Neural cell (in vitro differentiated cells): ENCODE results near the gene PPP2R2D.

ENCODE experiments used
- CTCF ChIP-seq: fragments of 450-650 bp; IDR thresholded peaks from 2 replicates; pipeline ENCODE4 v1.5.1; 2014; ENCODE audit warnings: antibody characterized with exemption, mild to moderate bottlenecking, moderate library complexity; ENCODE audit not compliant: poor library complexity, severe bottlenecking
- REST ChIP-seq: IDR thresholded peaks from 2 replicates; pipeline ENCODE4 v1.6.1; 2012; ENCODE audit warnings: borderline replicate concordance

- TF ChIP-seq CTCF (no peak), REST (no peak)
These were observed 8.4 kb downstream of the PPP2R2D start for GRCh38 chr10:131909014-131909808.
